H1 (cell line): ENCODE results near the gene BRD7. TPM values are rescaled to one million over a fixed set of nuclear protein-coding genes. Genes with fewer than 3 reads are reported as not detected.

ENCODE experiments used
- CTCF ChIA-PET: fragments of 300-600 bp; sonication (Branson Sonifier 250); formaldehyde crosslinking; loops from one replicate; lab custom pipeline; 2021; ENCODE audit not compliant: partially characterized antibody; lab: Charles Lee
- POLR2A ChIA-PET: fragments of 300-600 bp; sonication (Branson Sonifier 250); formaldehyde crosslinking; loops from one replicate; lab custom pipeline; 2021; ENCODE audit warnings: inconsistent platforms; ENCODE audit not compliant: partially characterized antibody; lab: Charles Lee
- DNase-seq, 2 experiments: peaks; one replicate each; pipeline versions ENCODE4 v3.0.0 to v3.0.0-alpha.2; 2010 to 2022; ENCODE audit warnings: low spot score in 2 of 2, low read depth in 1 of 2, mixed read lengths in 1 of 2
- FAIRE-seq: peaks from 2 replicates; lab custom pipeline; 2011; peaks lifted over from hg19 to GRCh38; lab: Jason Lieb, UNC
- H2AFZ ChIP-seq: 2 replicates; pipeline ENCODE4 v1.8.1; 2012; ENCODE audit warnings: low read length, inconsistent platforms
- H2AK5ac ChIP-seq: 2 replicates; pipeline ENCODE4 v1.6.1; 2013; ENCODE audit warnings: low read depth, low read length
- H2BK120ac ChIP-seq: replicated peaks from 2 replicates; pipeline ENCODE3; 2013; ENCODE audit warnings: low read depth, low read length, inconsistent platforms
- H2BK12ac ChIP-seq: 2 replicates; pipeline ENCODE4 v1.6.1; 2013; ENCODE audit warnings: low read depth, low read length
- H2BK15ac ChIP-seq: 2 replicates; pipeline ENCODE4 v1.6.1; 2013; ENCODE audit warnings: low read length
- H2BK20ac ChIP-seq: 2 replicates; pipeline ENCODE4 v1.6.1; 2013; ENCODE audit warnings: low read length
- H2BK5ac ChIP-seq: 2 replicates; pipeline ENCODE4 v1.6.1; 2013; ENCODE audit warnings: low read depth, low read length
- H3K14ac ChIP-seq: 2 replicates; pipeline ENCODE4 v1.6.1; 2013; ENCODE audit warnings: inconsistent platforms; ENCODE audit not compliant: insufficient read length
- H3K18ac ChIP-seq: 2 replicates; pipeline ENCODE4 v1.6.1; 2013; ENCODE audit warnings: low read length; ENCODE audit errors: extremely low read depth
- H3K23ac ChIP-seq: 2 replicates; pipeline ENCODE4 v1.6.1; 2013; ENCODE audit warnings: inconsistent platforms; ENCODE audit not compliant: insufficient read length
- H3K23me2 ChIP-seq: 2 replicates; pipeline ENCODE4 v1.6.1; 2013; ENCODE audit warnings: low read depth, low read length
- H3K27ac ChIP-seq: 2 replicates; pipeline ENCODE4 v1.6.1; 2011; ENCODE audit warnings: low read depth, low read length, inconsistent platforms
- H3K27me3 ChIP-seq, 4 experiments: replicated peaks in 1 of 4; 1 replicate in 1 of 4; 2 replicates in 3 of 4; pipeline versions ENCODE4 v1.6.1 to v1.8.1; 2011 to 2013; ENCODE audit warnings: low read length in 3 of 4, mild to moderate bottlenecking in 3 of 4, inconsistent platforms in 2 of 4, mixed read lengths in 2 of 4, moderate library complexity in 1 of 4; ENCODE audit not compliant: control insufficient read depth in 3 of 4, insufficient read depth in 3 of 4; ENCODE audit errors: extremely low read depth in 1 of 4
- H3K36me3 ChIP-seq, 4 experiments: 2 replicates each; pipeline versions ENCODE4 v1.6.1 to v1.8.1; 2011 to 2013; ENCODE audit warnings: mild to moderate bottlenecking in 4 of 4, low read length in 3 of 4, moderate library complexity in 2 of 4, control low read depth in 1 of 4, inconsistent platforms in 1 of 4; ENCODE audit not compliant: insufficient read depth in 4 of 4, control insufficient read depth in 2 of 4
- H3K4ac ChIP-seq: replicated peaks from 2 replicates; pipeline ENCODE3; 2013; ENCODE audit warnings: low read length, low read depth, mixed read lengths, inconsistent platforms; ENCODE audit not compliant: insufficient read length
- H3K4me1 ChIP-seq, 4 experiments: replicated peaks in 1 of 4; 1 replicate in 1 of 4; 2 replicates in 3 of 4; pipeline versions ENCODE4 v1.6.1 to v1.8.1; 2011 to 2013; ENCODE audit warnings: low read length in 3 of 4, inconsistent platforms in 2 of 4, mixed read lengths in 1 of 4; ENCODE audit not compliant: insufficient read depth in 4 of 4, control insufficient read depth in 3 of 4
- H3K4me2 ChIP-seq, 2 experiments: 2 replicates each; pipeline versions ENCODE4 v1.6.1 to v1.8.1; 2011 to 2013; ENCODE audit warnings: low read depth in 2 of 2, low read length in 2 of 2, control low read depth in 1 of 2, inconsistent platforms in 1 of 2, mild to moderate bottlenecking in 1 of 2; ENCODE audit not compliant: insufficient read depth in 1 of 2
- H3K4me3 ChIP-seq, 4 experiments: fragments of 200-600, 300-600 bp in 1 of 4; sonication (generic), shearing (Covaris generic), sonication (Bioruptor Twin) in 1 of 4; 2 replicates each; pipeline versions ENCODE4 v1.5.1 to v1.8.1; 2011 to 2016; ENCODE audit warnings: low read length in 4 of 4, low read depth in 3 of 4, control low read depth in 2 of 4, inconsistent platforms in 2 of 4, mild to moderate bottlenecking in 2 of 4, mixed read lengths in 1 of 4, moderate library complexity in 1 of 4; ENCODE audit not compliant: insufficient read depth in 2 of 4; ENCODE audit errors: extremely low read depth in 1 of 4
- H3K56ac ChIP-seq: replicated peaks from 2 replicates; pipeline ENCODE3; 2013; ENCODE audit warnings: low read depth, mild to moderate bottlenecking, mixed read lengths, low read length, inconsistent platforms; ENCODE audit not compliant: insufficient read length
- H3K79me1 ChIP-seq: 2 replicates; pipeline ENCODE4 v1.6.1; 2013; ENCODE audit warnings: low read depth, low read length, control low read depth
- H3K79me2 ChIP-seq, 2 experiments: 2 replicates each; pipeline versions ENCODE4 v1.6.1 to v1.8.1; 2012 to 2013; ENCODE audit warnings: low read length in 2 of 2, mild to moderate bottlenecking in 2 of 2, inconsistent platforms in 1 of 2; ENCODE audit not compliant: insufficient read depth in 2 of 2, control insufficient read depth in 1 of 2
- H3K9ac ChIP-seq, 4 experiments: replicated peaks in 1 of 4; 1 replicate in 1 of 4; 2 replicates in 3 of 4; pipeline versions ENCODE4 v1.6.1 to v1.8.1; 2011 to 2013; ENCODE audit warnings: low read depth in 3 of 4, low read length in 3 of 4, control low read depth in 2 of 4, mild to moderate bottlenecking in 2 of 4, moderate library complexity in 2 of 4, inconsistent platforms in 1 of 4; ENCODE audit errors: extremely low read depth in 1 of 4
- H3K9me3 ChIP-seq, 2 experiments: 2 replicates each; pipeline versions ENCODE4 v1.6.1 to v1.8.1; 2012 to 2013; ENCODE audit warnings: mild to moderate bottlenecking in 2 of 2, moderate library complexity in 2 of 2, control low read depth in 1 of 2, inconsistent platforms in 1 of 2, low read depth in 1 of 2, low read length in 1 of 2, mixed read lengths in 1 of 2; ENCODE audit not compliant: insufficient read depth in 2 of 2
- H4K20me1 ChIP-seq, 2 experiments: replicated peaks in 1 of 2; 2 replicates each; pipeline versions ENCODE3 to v1.8.1; 2011 to 2013; ENCODE audit warnings: inconsistent platforms in 2 of 2, low read length in 2 of 2, mild to moderate bottlenecking in 1 of 2; ENCODE audit not compliant: insufficient read depth in 2 of 2, control insufficient read depth in 1 of 2
- H4K5ac ChIP-seq: 2 replicates; pipeline ENCODE4 v1.6.1; 2013; ENCODE audit warnings: low read length, low read depth, mixed read lengths, inconsistent platforms; ENCODE audit not compliant: insufficient read length
- H4K8ac ChIP-seq: 2 replicates; pipeline ENCODE4 v1.8.0; 2013; ENCODE audit warnings: mild to moderate bottlenecking, moderate library complexity, low read length, inconsistent platforms; ENCODE audit not compliant: insufficient read depth; ENCODE audit errors: extremely low read depth
- H4K91ac ChIP-seq: replicated peaks from 2 replicates; pipeline ENCODE3; 2013; ENCODE audit warnings: low read length, mixed read lengths, inconsistent platforms; ENCODE audit not compliant: insufficient read length
- KDM1A ChIP-seq: fragments of 200-600, 300-600 bp; sonication (generic); IDR thresholded peaks from 2 replicates; pipeline ENCODE4 v1.7.1; 2016; ENCODE audit warnings: mild to moderate bottlenecking, low read length, borderline replicate concordance
- NANOG ChIP-seq: IDR thresholded peaks from 2 replicates; pipeline ENCODE4 v1.6.1; 2011; ENCODE audit warnings: low read length, low read depth, mild to moderate bottlenecking, inconsistent platforms; ENCODE audit not compliant: insufficient read depth, poor library complexity, severe bottlenecking
- POLR2AphosphoS5 ChIP-seq: IDR thresholded peaks from 2 replicates; pipeline ENCODE4 v1.6.1; 2011; ENCODE audit warnings: low read depth, low read length
- POU5F1 ChIP-seq: IDR thresholded peaks from 2 replicates; pipeline ENCODE4 v1.6.1; 2011; ENCODE audit warnings: low read depth, mild to moderate bottlenecking, low read length, moderate library complexity
- RAD21 ChIP-seq, 2 experiments: IDR thresholded peaks in 1 of 2; conservative IDR thresholded peaks in 1 of 2; 2 replicates each; pipeline ENCODE4 v1.6.1; 2011; ENCODE audit warnings: low read depth in 2 of 2, low read length in 2 of 2, improper control_type of control experiment in 1 of 2, inconsistent platforms in 1 of 2, mild to moderate bottlenecking in 1 of 2, moderate library complexity in 1 of 2
- RFX5 ChIP-seq: IDR thresholded peaks from 2 replicates; pipeline ENCODE4 v1.6.1; 2011; ENCODE audit warnings: low read depth, low read length, improper control_type of control experiment, borderline replicate concordance
- TBP ChIP-seq: IDR thresholded peaks from 2 replicates; pipeline ENCODE4 v1.6.1; 2011; ENCODE audit warnings: low read depth, low read length, improper control_type of control experiment
- TCF12 ChIP-seq: IDR thresholded peaks from 2 replicates; pipeline ENCODE4 v1.6.1; 2011; ENCODE audit warnings: low read depth, mild to moderate bottlenecking, low read length
- WGBS, 2 experiments: shearing (Covaris generic) in 1 of 2; methylation state at CpG; one replicate each; pipeline versions ENCODE4 v1.1.6 to v1.1.7; 2013 to 2015; ENCODE audit warnings: low lambda C conversion rate in 2 of 2, mixed read lengths in 2 of 2, inconsistent platforms in 1 of 2, low coverage in 1 of 2, missing lambda C conversion rate in 1 of 2; ENCODE audit not compliant: insufficient replicate concordance in 2 of 2, insufficient coverage in 1 of 2, insufficient read length in 1 of 2; ENCODE audit errors: extremely low coverage in 1 of 2, missing lambda C conversion rate in 1 of 2; 5-methylcytosine and 5-hydroxymethylcytosine counted together
- polyA plus RNA-seq, 7 experiments: library from polyadenylated mRNA; depleted of rRNA in 3 of 7; stranded (reverse) in 5 of 7; unstranded in 2 of 7; fragments of >200 nt in 5 of 7; fragments of 200-250 nt in 2 of 7; gene quantifications; 1 replicate in 5 of 7; 2 replicates in 1 of 7; 4 replicates in 1 of 7; pipeline versions ENCODE4 v1.2.1 to v1.2.3, GENCODE V29; 2011 to 2013; ENCODE audit warnings: missing spikeins in 2 of 7, mixed read lengths in 2 of 7
- total RNA-seq: library from RNA; stranded (reverse); fragmentation: NEBNext Ultra II Directional; extraction: Animal tissue kit (Norgen Biotek cat#: 25700); gene quantifications from 2 replicates; pipeline ENCODE4 v1.2.1, GENCODE V29; 2021
- TF ChIP-seq, protein P1 (sequence below): IDR thresholded peaks from 2 replicates; pipeline ENCODE4 v1.6.1; 2012; ENCODE audit warnings: inconsistent platforms

The BRD7 gene
- total and polyA plus RNA-seq, 2 of the 8 experiments (the other 6 are each of a cell fraction or from before 2014, with no cell fraction given) = 42.5 to 120 TPM

GRCh38 chr16:50290856-50291255 lies 77.9 kb downstream of the BRD7 start:
- POLR2A ChIA-PET = interaction anchor here (0.6 kb wide), 1 partner anchor 32 kb away, joined by 4 read pairs; no protein-coding TSS in a partner anchor
- H3K9ac ChIP-seq = no peak overlapping the region

More at GRCh38 chr16:50290856-50291255, 77.9 kb downstream of the BRD7 start:
- Histone ChIP-seq H2AK5ac (no peak overlapping the region), H3K79me2 (no peaks in the 10 kb centered on the region), H3K23ac (no peak overlapping the region), H3K4ac (no peak overlapping the region), H2BK120ac (no peak overlapping the region), H3K23me2 (no peaks in the 10 kb centered on the region), H2BK5ac (no peak overlapping the region), H3K9me3 (peaks cover 5 to 6% of the 10 kb centered on the region in 2 experiments; a peak in 3 of 4 replicates), H3K27me3 (no peaks in the 10 kb centered on the region)
- CTCF ChIA-PET = interaction anchor here (0.6 to 0.7 kb wide), 2 partner anchors 13 to 23 kb away, joined by 3 read pairs; no protein-coding TSS in a partner anchor
- 93% methylated on average over 6 of the region's 6 CpGs; no CpG with 5 or more reads in 1 of the 2 experiments for WGBS, 2 experiments
- FAIRE-seq = no peak
- TF ChIP-seq, protein P1, sequence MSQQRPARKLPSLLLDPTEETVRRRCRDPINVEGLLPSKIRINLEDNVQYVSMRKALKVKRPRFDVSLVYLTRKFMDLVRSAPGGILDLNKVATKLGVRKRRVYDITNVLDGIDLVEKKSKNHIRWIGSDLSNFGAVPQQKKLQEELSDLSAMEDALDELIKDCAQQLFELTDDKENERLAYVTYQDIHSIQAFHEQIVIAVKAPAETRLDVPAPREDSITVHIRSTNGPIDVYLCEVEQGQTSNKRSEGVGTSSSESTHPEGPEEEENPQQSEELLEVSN = no peak
- TF ChIP-seq TCF12 = no peak
- no peak for TF ChIP-seq POLR2AphosphoS5
- TF ChIP-seq KDM1A = no peak
- no peak for TF ChIP-seq RFX5
- no peak for TF ChIP-seq TBP
- no peak for TF ChIP-seq NANOG
- no peak for TF ChIP-seq RAD21 (IDR thresholded peaks at IDR 0.05 in 1 of 2, conservative IDR thresholded peaks at IDR 0.05 in 1 of 2; ENCODE audit: low read depth in 2 of 2, low read length in 2 of 2)
- TF ChIP-seq POU5F1 = no peak
- TF ChIP-seq, all 59 proteins: peak for 0
- no peak for DNase-seq
- Histone ChIP-seq H4K5ac (no peak overlapping the region), H2AFZ (no peak overlapping the region), H3K4me2 (no peak overlapping the region), H4K8ac (no peak overlapping the region; the same call in 1 of the 2 replicates), H3K79me1 (no peaks in the 10 kb centered on the region; the same call in 1 of the 2 replicates), H2BK15ac (no peak overlapping the region), H4K20me1 (peaks cover 0 to 2% of the 10 kb centered on the region in 2 experiments), H3K4me3 (no peak overlapping the region), H4K91ac (no peak overlapping the region), H3K14ac (no peak overlapping the region), H3K27ac (no peak overlapping the region), H3K36me3 (no peaks in the 10 kb centered on the region), H2BK20ac (no peak overlapping the region), H3K56ac (no peak overlapping the region), H3K4me1 (no peaks in the 10 kb centered on the region), H3K18ac (no peak overlapping the region), H2BK12ac (no peak overlapping the region)
